NB4 (cell line): ENCODE data around the gene ATG9B.

ENCODE experiments used
- MYC ChIP-seq: IDR thresholded peaks from 2 replicates; pipeline ENCODE4 v1.6.1; 2011; ENCODE audit warnings: low read depth, low read length
- POLR2A ChIP-seq: IDR thresholded peaks from 2 replicates; pipeline ENCODE4 v1.6.1; 2011; ENCODE audit warnings: mild to moderate bottlenecking; ENCODE audit not compliant: insufficient read length; ENCODE audit errors: extremely low read depth
- TF ChIP-seq, protein P1 (sequence below): IDR thresholded peaks from one replicate; pipeline ENCODE4 v1.5.1; 2012; ENCODE audit warnings: low read depth, low read length
- TF ChIP-seq, protein P2 (sequence below): IDR thresholded peaks from 2 replicates; pipeline ENCODE4 v1.6.1; 2011; ENCODE audit warnings: low read depth, low read length

DNA sequence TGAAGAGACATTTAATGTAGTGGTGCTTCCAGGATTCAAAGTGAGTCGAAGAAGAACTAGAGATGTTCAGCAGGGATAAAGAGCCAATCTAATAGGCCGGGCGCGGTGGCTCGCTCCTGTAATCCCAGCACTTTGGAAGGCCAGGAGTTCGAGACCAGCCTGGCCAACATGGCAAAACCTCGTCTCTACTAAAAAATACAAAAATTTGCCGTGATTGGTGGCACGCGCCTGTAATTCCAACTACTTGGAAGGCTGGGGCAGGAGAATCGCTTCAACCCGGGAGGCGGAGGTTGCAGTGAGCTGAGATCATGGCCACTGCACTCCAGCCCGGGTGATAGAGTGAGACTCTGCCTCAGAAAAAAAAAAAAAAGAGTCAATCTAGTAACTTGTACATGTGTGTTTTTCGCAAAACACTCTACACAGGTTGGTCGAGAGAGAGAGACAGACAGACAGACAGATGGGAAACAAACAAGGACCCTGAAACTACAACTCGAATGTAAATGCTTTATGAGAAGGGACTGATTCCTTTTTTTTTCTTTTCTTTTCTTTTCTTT lies 4.7 kb upstream of the ATG9B start:
- TF ChIP-seq, protein P1, sequence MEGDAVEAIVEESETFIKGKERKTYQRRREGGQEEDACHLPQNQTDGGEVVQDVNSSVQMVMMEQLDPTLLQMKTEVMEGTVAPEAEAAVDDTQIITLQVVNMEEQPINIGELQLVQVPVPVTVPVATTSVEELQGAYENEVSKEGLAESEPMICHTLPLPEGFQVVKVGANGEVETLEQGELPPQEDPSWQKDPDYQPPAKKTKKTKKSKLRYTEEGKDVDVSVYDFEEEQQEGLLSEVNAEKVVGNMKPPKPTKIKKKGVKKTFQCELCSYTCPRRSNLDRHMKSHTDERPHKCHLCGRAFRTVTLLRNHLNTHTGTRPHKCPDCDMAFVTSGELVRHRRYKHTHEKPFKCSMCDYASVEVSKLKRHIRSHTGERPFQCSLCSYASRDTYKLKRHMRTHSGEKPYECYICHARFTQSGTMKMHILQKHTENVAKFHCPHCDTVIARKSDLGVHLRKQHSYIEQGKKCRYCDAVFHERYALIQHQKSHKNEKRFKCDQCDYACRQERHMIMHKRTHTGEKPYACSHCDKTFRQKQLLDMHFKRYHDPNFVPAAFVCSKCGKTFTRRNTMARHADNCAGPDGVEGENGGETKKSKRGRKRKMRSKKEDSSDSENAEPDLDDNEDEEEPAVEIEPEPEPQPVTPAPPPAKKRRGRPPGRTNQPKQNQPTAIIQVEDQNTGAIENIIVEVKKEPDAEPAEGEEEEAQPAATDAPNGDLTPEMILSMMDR: no peak
- TF ChIP-seq MYC: no peak
- TF ChIP-seq POLR2A: no peak
- TF ChIP-seq, protein P2, sequence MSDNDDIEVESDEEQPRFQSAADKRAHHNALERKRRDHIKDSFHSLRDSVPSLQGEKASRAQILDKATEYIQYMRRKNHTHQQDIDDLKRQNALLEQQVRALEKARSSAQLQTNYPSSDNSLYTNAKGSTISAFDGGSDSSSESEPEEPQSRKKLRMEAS: no peak
